ENCODE results near the gene TRIM40. TPM values are rescaled to one million over a fixed set of nuclear protein-coding genes. Genes with fewer than 3 reads are reported as not detected.

The TRIM40 gene
- total and polyA plus RNA-seq, 3 donors from 2014 or later: 0.19 to 7.5 (median 0.79) TPM

- no peak overlapping the region for H3K27ac ChIP-seq
- DNase-seq: no peak
- no peak overlapping the region for H3K4me3 ChIP-seq
- no peaks in the 10 kb centered on the region for H3K4me1 ChIP-seq
- no peaks in the 10 kb centered on the region for H3K9me3 ChIP-seq
- no peaks in the 10 kb centered on the region for H3K27me3 ChIP-seq
- H3K36me3 ChIP-seq (ENCODE audit: low read depth, missing control alignments): no peaks in the 10 kb centered on the region
- intact Hi-C loops (cut with DNase I; ENCODE audit: low total_unique reads): no loop called here
- TF ChIP-seq POLR2A (IDR thresholded peaks at IDR 0.05) (no peak), CTCF (IDR thresholded peaks at IDR 0.05) (no peak)
- WGBS, 2 donors: 64 to 69% methylated on average over 3 of the region's 3 CpGs
These were observed 15.6 kb downstream of the TRIM40 start for GRCh38 chr6:30151580-30151979.

- Histone ChIP-seq H3K4me3 (no peak overlapping the region), H3K27ac (no peak overlapping the region), H3K36me3 (ENCODE audit: low read depth, missing control alignments) (no peaks in the 10 kb centered on the region), H3K9me3 (no peaks in the 10 kb centered on the region), H3K4me1 (no peaks in the 10 kb centered on the region), H3K27me3 (no peaks in the 10 kb centered on the region)
- no peak for TF ChIP-seq POLR2A (IDR thresholded peaks at IDR 0.05)
- no peak for TF ChIP-seq CTCF (IDR thresholded peaks at IDR 0.05)
- intact Hi-C loops (cut with DNase I; ENCODE audit: low total_unique reads): no loop called here
- WGBS, 2 donors: 59 to 76% methylated on average over 4 of the region's 4 CpGs
- no peak for DNase-seq
These were observed 16.2 kb downstream of the TRIM40 start for GRCh38 chr6:30152016-30152673.

- no peak for DNase-seq
- Histone ChIP-seq H3K27me3 (no peaks in the 10 kb centered on the region), H3K4me3 (no peak overlapping the region), H3K27ac (no peak overlapping the region), H3K4me1 (no peaks in the 10 kb centered on the region), H3K36me3 (ENCODE audit: low read depth, missing control alignments) (no peaks in the 10 kb centered on the region), H3K9me3 (no peaks in the 10 kb centered on the region)
- TF ChIP-seq POLR2A (IDR thresholded peaks at IDR 0.05) (no peak), CTCF (IDR thresholded peaks at IDR 0.05) (no peak)
- WGBS, 2 donors: 82 to 86% methylated on average over 3 of the region's 3 CpGs
- intact Hi-C loops (cut with DNase I; ENCODE audit: low total_unique reads): no loop called here
These were observed 17.1 kb downstream of the TRIM40 start for GRCh38 chr6:30152910-30153610.

GRCh38 chr6:30154061-30154460 lies 18.1 kb downstream of the TRIM40 start:
- Histone ChIP-seq H3K9me3 (no peaks in the 10 kb centered on the region), H3K27ac (no peak overlapping the region), H3K4me1 (no peaks in the 10 kb centered on the region), H3K4me3 (no peak overlapping the region), H3K27me3 (no peaks in the 10 kb centered on the region), H3K36me3 (ENCODE audit: low read depth, missing control alignments) (no peaks in the 10 kb centered on the region)
- no peak for TF ChIP-seq POLR2A (IDR thresholded peaks at IDR 0.05)
- no peak for TF ChIP-seq CTCF (IDR thresholded peaks at IDR 0.05)
- DNase-seq: no peak
- 81 to 85% methylated on average over 17 of the region's 17 CpGs for WGBS, 2 donors
- intact Hi-C loops (cut with DNase I; ENCODE audit: low total_unique reads): no loop called here
